Measurements from ENCODE around the gene SORCS2.

DNA sequence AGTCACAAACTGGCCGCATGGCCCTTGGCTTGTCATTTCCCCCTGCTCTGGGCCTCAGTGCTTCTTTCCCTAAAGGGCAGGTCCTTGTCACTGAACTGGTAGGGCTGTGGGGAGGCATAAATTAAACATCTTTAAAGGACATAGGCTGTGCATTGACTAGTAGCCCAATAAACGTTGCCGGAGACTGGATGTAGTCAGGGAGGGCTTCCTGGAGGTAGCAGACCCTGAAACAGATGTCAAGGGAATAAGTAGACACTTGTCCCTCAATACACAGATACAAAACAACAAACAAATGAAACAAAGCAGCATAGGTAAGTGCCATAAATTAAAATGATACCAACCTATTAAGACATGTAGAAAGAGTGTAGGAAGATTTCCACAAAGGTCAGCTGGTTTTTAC lies 314.2 kb downstream of the SORCS2 start:
- TF ChIP-seq CTCF (IDR thresholded peaks at IDR 0.05) (no peak), POLR2A (IDR thresholded peaks at IDR 0.05) (no peak)

Data from esophagus squamous epithelium (tissue), 4 donors.